Nephron (organoid): Measurements from ENCODE around the gene SASH1.
"Not testable (repeated sequence)": the region's sequence is repeated elsewhere in the genome, so short reads cannot be mapped to it uniquely, and the experiment has no call there.

Experiments used
- H3K27ac Mint-ChIP-seq, 3 experiments: 2 replicates each; pipeline ENCODE4 v1.8.0; 2020; ENCODE audit warnings: mixed read lengths in 3 of 3, mild to moderate bottlenecking in 2 of 3, moderate library complexity in 1 of 3
- H3K27me3 Mint-ChIP-seq: 2 replicates; pipeline ENCODE4 v1.8.0; 2021; ENCODE audit warnings: low read depth, mild to moderate bottlenecking, moderate library complexity, mixed read lengths
- H3K36me3 Mint-ChIP-seq: 2 replicates; pipeline ENCODE4 v1.8.0; 2020; ENCODE audit warnings: low read depth, mixed read lengths
- H3K4me1 Mint-ChIP-seq: 2 replicates; pipeline ENCODE4 v1.8.0; 2020; ENCODE audit warnings: mixed read lengths
- H3K4me3 Mint-ChIP-seq, 3 experiments: 2 replicates each; pipeline ENCODE4 v1.8.0; 2020; ENCODE audit warnings: mild to moderate bottlenecking in 3 of 3, mixed read lengths in 3 of 3, moderate library complexity in 2 of 3
- H3K9me3 Mint-ChIP-seq: 2 replicates; pipeline ENCODE4 v1.8.0; 2020; ENCODE audit warnings: mixed read lengths
- TF ChIP-seq, protein P1 (sequence below), 3 experiments: fragments of 200-600 bp; sonication (generic); IDR thresholded peaks; one replicate each; pipeline ENCODE4 v1.5.0; 2021; ENCODE audit warnings: antibody characterized with exemption in 3 of 3; ENCODE audit not compliant: unreplicated experiment in 3 of 3

The SASH1 gene

DNA sequence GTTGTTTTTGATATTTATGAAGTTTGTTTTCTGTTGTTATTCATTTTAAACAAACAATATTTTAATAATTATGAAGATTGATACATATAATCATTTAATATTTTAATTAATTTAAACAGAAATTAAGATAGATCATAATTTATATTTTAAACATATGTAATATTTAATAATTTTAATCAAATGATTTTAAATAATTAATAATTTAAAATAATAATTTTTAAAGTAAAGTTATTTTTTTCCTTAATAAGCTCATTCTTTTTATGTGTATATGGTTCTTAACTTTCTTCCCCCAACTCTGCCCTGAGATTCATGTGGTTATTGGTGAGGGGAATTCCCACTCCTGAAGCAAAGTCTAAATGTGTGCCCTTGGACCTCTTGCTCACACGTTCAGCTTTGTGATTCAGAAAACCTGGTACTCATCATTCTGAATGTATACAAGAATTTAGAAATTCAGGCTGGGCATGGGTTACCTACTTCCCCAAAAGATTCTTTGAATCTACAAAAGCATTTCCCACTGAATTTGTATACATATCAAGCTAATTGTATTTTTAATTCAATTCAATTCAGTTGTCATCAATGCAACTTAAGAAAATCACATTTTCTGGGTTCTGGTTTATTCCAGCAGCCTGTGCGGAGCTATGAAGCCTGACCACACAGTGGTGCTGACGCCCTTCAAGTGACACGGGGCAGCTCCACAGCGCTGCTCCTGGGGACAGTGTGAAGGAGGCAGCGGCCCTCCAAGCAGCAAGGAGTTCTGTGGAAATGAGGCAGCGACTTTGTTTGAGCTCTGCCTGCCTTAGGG lies 235.2 kb downstream of the SASH1 start:
- H3K27ac Mint-ChIP-seq = no peak overlapping the region
- peaks cover 3% of the 10 kb centered on the region for H3K9me3 Mint-ChIP-seq
- H3K4me1 Mint-ChIP-seq = peaks cover 15% of the 10 kb centered on the region
- no peaks in the 10 kb centered on the region for H3K36me3 Mint-ChIP-seq
- H3K27me3 Mint-ChIP-seq = peaks cover 14% of the 10 kb centered on the region
- TF ChIP-seq, protein P1, sequence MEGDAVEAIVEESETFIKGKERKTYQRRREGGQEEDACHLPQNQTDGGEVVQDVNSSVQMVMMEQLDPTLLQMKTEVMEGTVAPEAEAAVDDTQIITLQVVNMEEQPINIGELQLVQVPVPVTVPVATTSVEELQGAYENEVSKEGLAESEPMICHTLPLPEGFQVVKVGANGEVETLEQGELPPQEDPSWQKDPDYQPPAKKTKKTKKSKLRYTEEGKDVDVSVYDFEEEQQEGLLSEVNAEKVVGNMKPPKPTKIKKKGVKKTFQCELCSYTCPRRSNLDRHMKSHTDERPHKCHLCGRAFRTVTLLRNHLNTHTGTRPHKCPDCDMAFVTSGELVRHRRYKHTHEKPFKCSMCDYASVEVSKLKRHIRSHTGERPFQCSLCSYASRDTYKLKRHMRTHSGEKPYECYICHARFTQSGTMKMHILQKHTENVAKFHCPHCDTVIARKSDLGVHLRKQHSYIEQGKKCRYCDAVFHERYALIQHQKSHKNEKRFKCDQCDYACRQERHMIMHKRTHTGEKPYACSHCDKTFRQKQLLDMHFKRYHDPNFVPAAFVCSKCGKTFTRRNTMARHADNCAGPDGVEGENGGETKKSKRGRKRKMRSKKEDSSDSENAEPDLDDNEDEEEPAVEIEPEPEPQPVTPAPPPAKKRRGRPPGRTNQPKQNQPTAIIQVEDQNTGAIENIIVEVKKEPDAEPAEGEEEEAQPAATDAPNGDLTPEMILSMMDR (IDR thresholded peaks at IDR 0.05; ENCODE audit: unreplicated experiment in 3 of 3) = peak; percentile 89 to 94 (median 92)
- no peak overlapping the region for H3K4me3 Mint-ChIP-seq

DNA sequence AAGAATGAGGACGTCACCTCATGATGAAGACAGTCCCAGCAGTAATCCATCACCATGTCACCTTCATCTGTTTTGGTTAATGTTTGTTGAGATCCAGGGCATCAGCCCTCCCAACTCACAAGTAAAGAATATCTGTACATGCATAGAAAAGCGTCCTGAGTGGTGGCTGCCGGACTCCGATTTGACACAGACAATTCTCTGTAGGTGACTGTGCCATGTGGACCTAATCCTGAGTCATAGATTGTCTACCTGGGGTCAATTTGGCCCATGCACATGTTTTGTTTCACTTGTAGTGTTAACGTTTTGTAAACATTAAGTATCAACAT lies 235.8 kb downstream of the SASH1 start:
- H3K9me3 Mint-ChIP-seq = peaks cover 4% of the 10 kb centered on the region
- no peak overlapping the region for H3K27ac Mint-ChIP-seq
- H3K4me3 Mint-ChIP-seq = no peak overlapping the region
- H3K4me1 Mint-ChIP-seq = peaks cover 15% of the 10 kb centered on the region
- TF ChIP-seq, protein P1 (IDR thresholded peaks at IDR 0.05; ENCODE audit: unreplicated experiment in 3 of 3) = no peak
- no peaks in the 10 kb centered on the region for H3K36me3 Mint-ChIP-seq
- peaks cover 14% of the 10 kb centered on the region for H3K27me3 Mint-ChIP-seq

DNA sequence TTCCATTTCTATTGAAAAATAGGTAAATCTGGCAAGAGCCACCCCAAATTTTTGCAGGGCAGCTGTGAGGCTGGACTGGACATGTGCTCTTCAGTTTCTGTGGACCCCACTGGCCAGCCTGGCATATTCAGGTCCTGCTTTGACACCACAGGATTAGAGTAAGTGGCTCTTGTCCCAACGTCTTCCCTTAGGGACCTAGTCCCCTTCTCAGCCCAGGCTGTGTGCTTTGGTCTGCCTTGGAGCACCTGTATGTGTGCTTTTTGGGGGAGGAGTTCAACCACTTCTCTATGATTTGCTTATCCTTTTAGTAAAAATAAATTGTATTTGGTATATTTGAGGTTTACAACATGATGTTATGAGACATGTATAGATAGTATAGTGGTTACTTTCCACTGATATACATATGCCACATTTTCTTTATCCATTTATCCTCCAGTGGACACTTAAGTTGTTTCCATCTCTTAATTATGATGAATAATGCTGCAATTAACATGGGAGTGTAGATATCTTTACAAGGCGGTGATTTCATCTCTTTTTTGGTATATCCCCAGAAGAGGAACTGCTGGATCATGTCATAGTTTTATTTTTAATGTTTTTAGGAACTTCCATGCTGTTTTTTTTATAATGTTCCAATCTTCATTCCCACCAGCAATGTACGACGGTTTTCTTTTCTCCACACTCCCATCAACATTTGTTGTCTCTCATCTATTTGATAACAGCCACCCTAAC lies 236.4 kb downstream of the SASH1 start:
- Mint-ChIP-seq H3K36me3 (no peaks in the 10 kb centered on the region), H3K4me3 (no peak overlapping the region), H3K27ac (no peak overlapping the region)

DNA sequence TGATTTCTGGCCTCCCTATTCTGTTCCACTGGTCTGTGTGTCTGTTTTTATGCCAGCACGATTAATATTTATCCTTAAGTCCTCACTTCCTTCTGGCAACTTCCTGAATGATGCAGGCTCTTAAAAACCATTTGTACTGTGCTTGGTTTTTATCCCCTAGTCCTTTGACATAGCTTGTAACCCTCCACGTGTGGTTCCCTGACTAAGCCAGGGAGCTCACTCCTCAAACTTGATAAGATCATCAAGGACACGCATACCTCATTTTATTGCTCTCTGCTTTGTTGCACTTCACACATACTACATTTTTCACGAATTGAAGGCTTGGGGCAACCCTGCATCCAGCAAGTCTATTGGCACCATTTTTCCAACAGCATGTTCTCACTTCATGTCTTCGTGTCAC lies 237.8 kb downstream of the SASH1 start:
- H3K27me3 Mint-ChIP-seq = peaks cover 14% of the 10 kb centered on the region
- TF ChIP-seq, protein P1 (IDR thresholded peaks at IDR 0.05; ENCODE audit: unreplicated experiment in 3 of 3) = no peak
- no peak overlapping the region for H3K4me3 Mint-ChIP-seq
- H3K4me1 Mint-ChIP-seq = peaks cover 15% of the 10 kb centered on the region
- H3K9me3 Mint-ChIP-seq = peaks cover 23% of the 10 kb centered on the region
- H3K36me3 Mint-ChIP-seq = peaks cover 6% of the 10 kb centered on the region
- H3K27ac Mint-ChIP-seq = no peak overlapping the region

More for the DNA sequence above, 236.4 kb downstream of the SASH1 start:
- TF ChIP-seq, protein P1 (IDR thresholded peaks at IDR 0.05; ENCODE audit: unreplicated experiment in 3 of 3) = no peak
- H3K27me3 Mint-ChIP-seq = peaks cover 14% of the 10 kb centered on the region
- peaks cover 15% of the 10 kb centered on the region for H3K4me1 Mint-ChIP-seq
- H3K9me3 Mint-ChIP-seq = peaks cover 10% of the 10 kb centered on the region

DNA sequence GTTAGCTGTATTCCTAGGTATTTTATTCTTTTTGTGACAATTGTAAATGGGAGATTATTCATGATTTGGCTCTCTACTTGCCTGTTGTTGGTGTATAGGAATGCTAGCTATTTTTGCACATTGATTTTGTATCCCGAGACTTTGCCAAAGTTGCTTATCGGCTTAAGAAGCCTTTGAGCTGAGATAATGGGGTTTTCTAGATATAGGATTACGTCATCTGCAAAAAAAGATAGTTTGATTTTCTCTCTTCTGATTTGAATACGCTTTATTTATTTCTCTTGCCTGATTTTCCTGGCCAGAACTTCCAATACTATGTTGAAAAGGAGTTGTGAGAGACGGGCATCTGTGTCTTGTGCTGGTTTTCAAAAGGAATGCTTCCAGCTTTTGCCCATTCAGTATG lies 241.0 kb downstream of the SASH1 start:
- no peak overlapping the region for H3K27ac Mint-ChIP-seq
- H3K9me3 Mint-ChIP-seq = peaks cover 46% of the 10 kb centered on the region
- H3K4me1 Mint-ChIP-seq = peaks cover 8% of the 10 kb centered on the region
- peaks cover 8% of the 10 kb centered on the region for H3K27me3 Mint-ChIP-seq
- TF ChIP-seq, protein P1 (IDR thresholded peaks at IDR 0.05; ENCODE audit: unreplicated experiment in 3 of 3) = no peak
- H3K4me3 Mint-ChIP-seq = no peak overlapping the region
- peaks cover 11% of the 10 kb centered on the region for H3K36me3 Mint-ChIP-seq

DNA sequence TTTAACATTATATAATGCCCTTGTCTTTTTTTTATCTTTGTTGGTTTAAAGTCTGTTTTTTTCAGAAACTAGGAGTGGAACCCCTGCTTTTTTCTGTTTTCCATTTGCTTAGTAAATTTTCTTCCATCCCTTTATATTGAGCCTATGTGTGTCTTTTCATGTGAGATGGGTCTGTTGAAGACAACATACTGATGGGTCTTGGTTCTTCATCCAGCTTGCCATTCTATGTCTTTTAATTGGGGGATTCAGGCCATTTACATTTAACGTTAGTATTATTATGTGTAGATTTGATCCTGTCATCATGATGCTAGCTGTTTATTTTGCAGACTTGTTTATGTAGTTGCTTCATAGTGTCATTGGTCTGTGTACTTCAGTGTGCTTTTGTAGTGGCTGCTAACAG lies 243.0 kb downstream of the SASH1 start:
- not testable (repeated sequence) for H3K27ac Mint-ChIP-seq, H3K4me1 Mint-ChIP-seq, H3K27me3 Mint-ChIP-seq, H3K4me3 Mint-ChIP-seq
- Mint-ChIP-seq H3K36me3 (peaks cover 11% of the 10 kb centered on the region), H3K9me3 (peaks cover 58% of the 10 kb centered on the region)
